ENCODE measurements around the gene KDR. TPM values are rescaled to one million over a fixed set of nuclear protein-coding genes. Genes with fewer than 3 reads are reported as not detected.

KDR gene
- total RNA-seq, 1 donor from 2014 or later: 0.24 TPM

DNA sequence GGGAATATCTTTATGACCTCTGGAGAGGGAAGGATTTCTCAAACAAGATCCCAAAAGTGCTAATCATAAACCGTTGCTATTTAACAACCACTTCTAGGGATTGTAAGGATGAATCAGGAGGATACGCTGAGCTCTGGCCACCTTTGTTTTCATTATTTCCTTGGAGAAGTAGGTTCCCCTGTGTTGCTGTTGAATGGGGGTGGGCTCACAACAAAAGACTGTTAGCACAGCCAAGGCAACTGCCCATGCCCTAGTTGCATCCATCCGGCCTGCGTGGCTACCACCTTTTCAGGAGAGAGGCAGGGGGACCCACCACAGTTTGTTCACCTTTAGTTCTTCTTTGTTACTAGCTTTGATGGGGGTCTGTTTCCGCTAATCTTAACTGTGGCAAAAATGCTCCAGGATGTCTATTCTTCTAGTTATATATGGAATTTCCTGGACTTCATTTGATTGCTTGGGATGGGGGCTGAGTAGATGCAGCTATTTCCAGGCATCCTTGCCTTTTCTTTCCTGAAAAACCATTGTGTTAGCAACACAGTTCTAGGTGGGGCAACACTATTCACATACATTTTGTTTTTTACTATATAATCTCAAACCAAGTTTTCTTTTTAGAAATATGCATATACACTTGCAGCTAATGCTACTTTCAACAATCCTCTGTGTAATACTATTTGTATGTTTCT, 95.4 kb downstream of the KDR start:
- TF ChIP-seq, protein P1, sequence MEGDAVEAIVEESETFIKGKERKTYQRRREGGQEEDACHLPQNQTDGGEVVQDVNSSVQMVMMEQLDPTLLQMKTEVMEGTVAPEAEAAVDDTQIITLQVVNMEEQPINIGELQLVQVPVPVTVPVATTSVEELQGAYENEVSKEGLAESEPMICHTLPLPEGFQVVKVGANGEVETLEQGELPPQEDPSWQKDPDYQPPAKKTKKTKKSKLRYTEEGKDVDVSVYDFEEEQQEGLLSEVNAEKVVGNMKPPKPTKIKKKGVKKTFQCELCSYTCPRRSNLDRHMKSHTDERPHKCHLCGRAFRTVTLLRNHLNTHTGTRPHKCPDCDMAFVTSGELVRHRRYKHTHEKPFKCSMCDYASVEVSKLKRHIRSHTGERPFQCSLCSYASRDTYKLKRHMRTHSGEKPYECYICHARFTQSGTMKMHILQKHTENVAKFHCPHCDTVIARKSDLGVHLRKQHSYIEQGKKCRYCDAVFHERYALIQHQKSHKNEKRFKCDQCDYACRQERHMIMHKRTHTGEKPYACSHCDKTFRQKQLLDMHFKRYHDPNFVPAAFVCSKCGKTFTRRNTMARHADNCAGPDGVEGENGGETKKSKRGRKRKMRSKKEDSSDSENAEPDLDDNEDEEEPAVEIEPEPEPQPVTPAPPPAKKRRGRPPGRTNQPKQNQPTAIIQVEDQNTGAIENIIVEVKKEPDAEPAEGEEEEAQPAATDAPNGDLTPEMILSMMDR (IDR thresholded peaks at IDR 0.05): no peak
- Mint-ChIP-seq H3K4me1 (ENCODE audit: unreplicated experiment) (no peaks in the 10 kb centered on the region), H3K36me3 (ENCODE audit: unreplicated experiment) (no peaks in the 10 kb centered on the region), H3K4me3 (ENCODE audit: unreplicated experiment) (no peak overlapping the region), H3K27me3 (ENCODE audit: unreplicated experiment) (peaks cover 72% of the 10 kb centered on the region), H3K9me3 (ENCODE audit: unreplicated experiment) (no peaks in the 10 kb centered on the region), H3K27ac (ENCODE audit: unreplicated experiment) (no peak overlapping the region)
- DNase-seq (ENCODE audit: extremely low spot score, unreplicated experiment): no peak

DNA sequence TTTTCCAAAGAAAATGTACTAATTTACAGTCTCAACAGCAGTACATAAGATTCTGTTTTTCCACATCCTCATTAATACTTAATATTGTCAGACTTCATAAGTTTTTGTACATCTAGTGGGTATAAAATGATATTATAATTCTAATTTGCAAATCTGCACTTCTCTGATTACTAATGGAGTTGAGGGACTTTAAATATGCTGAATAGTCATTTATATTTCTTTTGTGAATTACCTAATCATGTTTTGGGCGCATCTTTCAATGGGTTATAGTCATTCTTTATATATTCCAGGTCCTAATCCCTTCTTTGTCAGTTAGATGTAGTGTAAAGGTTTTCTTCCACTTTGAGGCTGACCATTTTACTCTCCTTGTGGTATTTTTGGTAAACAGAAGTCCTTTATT, 96.1 kb downstream of the KDR start:
- Mint-ChIP-seq H3K4me1 (ENCODE audit: unreplicated experiment) (no peaks in the 10 kb centered on the region), H3K27me3 (ENCODE audit: unreplicated experiment) (peaks cover 71% of the 10 kb centered on the region), H3K27ac (ENCODE audit: unreplicated experiment) (no peak overlapping the region)

More for the DNA sequence above, 96.1 kb downstream of the KDR start:
- DNase-seq (ENCODE audit: extremely low spot score, unreplicated experiment): no peak
- Mint-ChIP-seq H3K9me3 (ENCODE audit: unreplicated experiment) (no peaks in the 10 kb centered on the region), H3K4me3 (ENCODE audit: unreplicated experiment) (no peak overlapping the region), H3K36me3 (ENCODE audit: unreplicated experiment) (no peaks in the 10 kb centered on the region)
- TF ChIP-seq, protein P1 (IDR thresholded peaks at IDR 0.05): no peak

Other genes with a start within 250 kb of the KDR start
- gene SRD5A3, start 220.6 kb upstream of the KDR start, total RNA-seq: 19.8 and 23.1 TPM in 2 replicates

Measured in osteocyte (in vitro differentiated cells).